Endothelial cell of umbilical vein (primary cell): ENCODE data around the gene FLT1. TPM values are rescaled to one million over a fixed set of nuclear protein-coding genes. Genes with fewer than 3 reads are reported as not detected.

Experiments used
- BruUV-seq: library from RNA; stranded (reverse); fragments of 400-500 nt; replicated peaks from 2 replicates; lab custom pipeline; 2021; lab: Mats Ljungman, UMichigan
- CTCF ChIA-PET: fragments of 300-600, 350-600 bp; sonication (Branson Sonifier 250); formaldehyde crosslinking; loops from one replicate; lab custom pipeline; 2021; ENCODE audit warnings: antibody characterized with exemption, inconsistent platforms; lab: Charles Lee
- POLR2A ChIA-PET: fragments of 300-600, 350-600 bp; sonication (Branson Sonifier 250); formaldehyde crosslinking; loops from one replicate; lab custom pipeline; 2021; ENCODE audit warnings: antibody characterized with exemption, inconsistent platforms; lab: Charles Lee
- DNase-seq: peaks from one replicate; pipeline ENCODE4 v3.0.0-alpha.2; 2011; ENCODE audit warnings: low read depth, low spot score
- FAIRE-seq: peaks from 2 replicates; lab custom pipeline; 2011; peaks lifted over from hg19 to GRCh38; lab: Jason Lieb, UNC
- H2AFZ ChIP-seq: 2 replicates; pipeline ENCODE4 v1.6.0; 2012; ENCODE audit warnings: low read depth, low read length, control low read depth, inconsistent platforms
- H3K27ac ChIP-seq: 2 replicates; pipeline ENCODE4 v1.5.1; 2011; ENCODE audit warnings: low read depth, mild to moderate bottlenecking, control low read depth, low read length, moderate library complexity; ENCODE audit not compliant: insufficient read depth
- H3K27me3 ChIP-seq, 2 experiments: 2 replicates each; pipeline versions ENCODE4 v1.6.0 to v1.6.1; 2011; ENCODE audit warnings: low read length in 2 of 2, mixed read lengths in 1 of 2; ENCODE audit not compliant: control insufficient read depth in 2 of 2, insufficient read depth in 2 of 2
- H3K36me3 ChIP-seq, 2 experiments: 2 replicates in 1 of 2; 3 replicates in 1 of 2; pipeline ENCODE4 v1.5.1; 2011; ENCODE audit warnings: low read length in 2 of 2, mild to moderate bottlenecking in 1 of 2, moderate library complexity in 1 of 2; ENCODE audit not compliant: control insufficient read depth in 2 of 2, insufficient read depth in 2 of 2; ENCODE audit errors: extremely low read depth in 1 of 2
- H3K4me1 ChIP-seq: 3 replicates; pipeline ENCODE4 v1.5.1; 2011; ENCODE audit warnings: mild to moderate bottlenecking, low read length; ENCODE audit not compliant: control insufficient read depth, insufficient read depth; ENCODE audit errors: extremely low read depth
- H3K4me2 ChIP-seq: 2 replicates; pipeline ENCODE4 v1.6.1; 2011; ENCODE audit warnings: low read length, control low read depth, mixed read lengths; ENCODE audit not compliant: insufficient read depth
- H3K4me3 ChIP-seq, 3 experiments: fragments of 200-600 bp in 1 of 3; sonication (generic), shearing (Covaris generic) in 1 of 3; replicated peaks in 1 of 3; 2 replicates each; pipeline ENCODE4 v1.5.1; 2011 to 2016; ENCODE audit warnings: control low read depth in 3 of 3, low read length in 3 of 3, mild to moderate bottlenecking in 2 of 3, inconsistent platforms in 1 of 3, low read depth in 1 of 3, moderate library complexity in 1 of 3; ENCODE audit not compliant: insufficient read depth in 1 of 3
- H3K79me2 ChIP-seq: 2 replicates; pipeline ENCODE4 v1.6.0; 2012; ENCODE audit warnings: low read length, inconsistent platforms; ENCODE audit not compliant: control insufficient read depth, insufficient read depth
- H3K9ac ChIP-seq: replicated peaks from 2 replicates; pipeline ENCODE3; 2011; ENCODE audit warnings: low read length, control low read depth; ENCODE audit not compliant: insufficient read depth; ENCODE audit errors: extremely low read depth
- H3K9me1 ChIP-seq: replicated peaks from 3 replicates; pipeline ENCODE4 v1.6.0; 2011; ENCODE audit warnings: mild to moderate bottlenecking, low read length; ENCODE audit not compliant: control insufficient read depth, insufficient read depth; ENCODE audit errors: extremely low read depth
- H3K9me3 ChIP-seq: replicated peaks from 2 replicates; pipeline ENCODE4 v1.5.1; 2012; ENCODE audit warnings: low read length, inconsistent platforms; ENCODE audit not compliant: control insufficient read depth, insufficient read depth
- H4K20me1 ChIP-seq: replicated peaks from 2 replicates; pipeline ENCODE3; 2011; ENCODE audit warnings: mild to moderate bottlenecking, low read length; ENCODE audit not compliant: control insufficient read depth, insufficient read depth; ENCODE audit errors: extremely low read depth
- EZH2 ChIP-seq: IDR thresholded peaks from 2 replicates; pipeline ENCODE4 v1.6.1; 2012; ENCODE audit warnings: borderline replicate concordance, low read depth, mild to moderate bottlenecking, moderate library complexity, low read length, inconsistent platforms; ENCODE audit not compliant: severe bottlenecking
- FOS ChIP-seq: IDR thresholded peaks from 2 replicates; pipeline ENCODE4 v1.6.1; 2011; ENCODE audit warnings: mild to moderate bottlenecking, low read length, moderate library complexity, borderline replicate concordance; ENCODE audit not compliant: insufficient read depth
- GATA2 ChIP-seq: IDR thresholded peaks from 2 replicates; pipeline ENCODE4 v1.7.0; 2011; ENCODE audit warnings: low read depth, mild to moderate bottlenecking, moderate library complexity, mixed read lengths, low read length; ENCODE audit not compliant: insufficient read length, insufficient read depth
- JUN ChIP-seq: IDR thresholded peaks from 2 replicates; pipeline ENCODE4 v1.6.1; 2011; ENCODE audit warnings: borderline replicate concordance, low read depth; ENCODE audit not compliant: insufficient read length, insufficient read depth
- MAX ChIP-seq: IDR thresholded peaks from 2 replicates; pipeline ENCODE4 v1.6.1; 2011; ENCODE audit not compliant: insufficient read depth, insufficient read length
- MYC ChIP-seq: IDR thresholded peaks from one replicate; pipeline ENCODE4 v1.6.1; 2011; ENCODE audit warnings: mild to moderate bottlenecking, low read depth, low read length
- POLR2A ChIP-seq: IDR thresholded peaks from 2 replicates; pipeline ENCODE4 v1.6.1; 2012; ENCODE audit warnings: low read depth, mild to moderate bottlenecking, control low read depth, low read length
- POLR2AphosphoS5 ChIP-seq: IDR thresholded peaks from 2 replicates; pipeline ENCODE4 v1.6.1; 2012; ENCODE audit warnings: low read depth, mild to moderate bottlenecking, control low read depth, low read length, moderate library complexity; ENCODE audit not compliant: insufficient read depth
- dilution Hi-C: fragments of 300-500 bp; cut with MboI; formaldehyde crosslinking; loops from one replicate; pipeline ENCODE4 v1.15.0; 2019; ENCODE audit warnings: low sequenced_read_pairs; ENCODE audit not compliant: extremely low pct_ligation_motif_present
- intact Hi-C: fragments of 100-400 bp; cut with micrococcal nuclease; formaldehyde crosslinking; loops from one replicate; pipeline ENCODE4 v1.10.0; 2022
- polyA plus RNA-seq, 4 experiments: library from polyadenylated mRNA; depleted of rRNA in 3 of 4; stranded (reverse) in 3 of 4; unstranded in 1 of 4; fragments of >200 nt; gene quantifications; 2 replicates each; pipeline versions ENCODE4 v1.2.1 to v1.2.3, GENCODE V29; 2011 to 2012; ENCODE audit warnings: missing spikeins in 1 of 4
- total RNA-seq: library from RNA; stranded (reverse); gene quantifications from 2 replicates; pipeline ENCODE4 v1.2.3, GENCODE V29; 2021
- TF ChIP-seq, protein P1 (sequence below), 2 donors: IDR thresholded peaks; 1 replicate in 1 of 2; 2 replicates in 1 of 2; pipeline ENCODE4 v1.5.1; 2011; ENCODE audit warnings: low read length in 2 of 2, mild to moderate bottlenecking in 2 of 2, moderate library complexity in 2 of 2, control low read depth in 1 of 2, inconsistent platforms in 1 of 2, low read depth in 1 of 2; ENCODE audit not compliant: insufficient read depth in 1 of 2; ENCODE audit errors: extremely low read depth in 1 of 2

Gene FLT1
- total and polyA plus RNA-seq, 2 donors (not counting 3 experiments of a cell fraction or from before 2014, with no cell fraction given): 16.0 to 104 TPM

DNA sequence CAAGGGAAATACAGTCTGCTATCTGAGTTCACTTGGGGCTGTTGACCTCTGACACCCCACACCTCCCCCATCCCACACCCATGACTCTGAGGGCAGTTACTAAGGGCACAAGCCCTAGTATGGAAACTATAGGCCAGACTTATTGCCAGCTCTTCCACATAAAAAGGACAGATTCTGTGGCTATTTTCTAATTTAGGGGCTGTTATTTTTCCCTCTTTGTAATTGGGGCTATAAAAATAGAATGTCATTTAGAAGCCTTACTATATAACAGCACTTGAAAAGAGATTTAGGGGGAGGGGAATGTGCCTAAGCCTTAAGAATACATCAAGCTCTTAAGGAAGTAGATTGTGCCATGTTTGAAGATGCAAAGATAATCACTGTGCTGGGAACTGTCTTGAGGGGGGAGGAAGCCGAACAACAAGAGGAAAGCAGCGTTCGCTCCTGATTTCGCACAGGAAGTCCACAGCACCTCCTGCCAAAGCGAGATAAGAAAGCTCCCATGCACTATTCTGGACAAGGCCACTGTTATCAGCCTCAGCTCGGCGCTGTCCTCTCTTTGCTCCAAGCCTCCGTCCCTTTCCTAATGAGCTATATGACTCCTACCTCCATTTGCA lies 86.6 kb downstream of the FLT1 start:
- POLR2A ChIA-PET: interaction anchor here (1.2 to 1.6 kb wide), 4 partner anchors 16 to 86 kb away, joined by 3 to 12 read pairs (median 5); partner anchors contain the start of gene FLT1

More for the DNA sequence above, 86.6 kb downstream of the FLT1 start:
- Histone ChIP-seq H3K4me2 (peak overlapping the region; percentile 68), H3K4me3 (peak overlapping the region in 1 of 3 experiments; percentile 10), H2AFZ (no peak overlapping the region), H3K27ac (peak overlapping the region; percentile 97), H3K9ac (peak overlapping the region; percentile 74), H3K9me3 (no peaks in the 10 kb centered on the region), H3K9me1 (no peaks in the 10 kb centered on the region), H4K20me1 (no peaks in the 10 kb centered on the region), H3K27me3 (no peaks in the 10 kb centered on the region), H3K79me2 (peaks cover 6% of the 10 kb centered on the region), H3K4me1 (peaks cover 53% of the 10 kb centered on the region), H3K36me3 (peaks cover 0 to 2% of the 10 kb centered on the region in 2 experiments)
- peak; percentile 100 for DNase-seq
- CTCF ChIA-PET: interaction anchor here (0.7 to 3.1 kb wide), 22 partner anchors 12 to 388 kb away, joined by 3 to 13 read pairs (median 4); no protein-coding TSS in a partner anchor
- TSS peak; percentile 11 for BruUV-seq
- peak; percentile 100 for TF ChIP-seq GATA2
- TF ChIP-seq JUN: peak; percentile 80
- TF ChIP-seq POLR2AphosphoS5: peak; percentile 97
- no peak for TF ChIP-seq MAX
- TF ChIP-seq MYC: no peak
- TF ChIP-seq EZH2: no peak
- peak; percentile 43 for TF ChIP-seq FOS
- peak; percentile 86 for TF ChIP-seq POLR2A
- TF ChIP-seq, protein P1, sequence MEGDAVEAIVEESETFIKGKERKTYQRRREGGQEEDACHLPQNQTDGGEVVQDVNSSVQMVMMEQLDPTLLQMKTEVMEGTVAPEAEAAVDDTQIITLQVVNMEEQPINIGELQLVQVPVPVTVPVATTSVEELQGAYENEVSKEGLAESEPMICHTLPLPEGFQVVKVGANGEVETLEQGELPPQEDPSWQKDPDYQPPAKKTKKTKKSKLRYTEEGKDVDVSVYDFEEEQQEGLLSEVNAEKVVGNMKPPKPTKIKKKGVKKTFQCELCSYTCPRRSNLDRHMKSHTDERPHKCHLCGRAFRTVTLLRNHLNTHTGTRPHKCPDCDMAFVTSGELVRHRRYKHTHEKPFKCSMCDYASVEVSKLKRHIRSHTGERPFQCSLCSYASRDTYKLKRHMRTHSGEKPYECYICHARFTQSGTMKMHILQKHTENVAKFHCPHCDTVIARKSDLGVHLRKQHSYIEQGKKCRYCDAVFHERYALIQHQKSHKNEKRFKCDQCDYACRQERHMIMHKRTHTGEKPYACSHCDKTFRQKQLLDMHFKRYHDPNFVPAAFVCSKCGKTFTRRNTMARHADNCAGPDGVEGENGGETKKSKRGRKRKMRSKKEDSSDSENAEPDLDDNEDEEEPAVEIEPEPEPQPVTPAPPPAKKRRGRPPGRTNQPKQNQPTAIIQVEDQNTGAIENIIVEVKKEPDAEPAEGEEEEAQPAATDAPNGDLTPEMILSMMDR (IDR thresholded peaks at IDR 0.05; ENCODE audit: extremely low read depth in 1 of 2, insufficient read depth in 1 of 2, low read depth in 1 of 2, low read length in 2 of 2): no peak
- intact Hi-C loops: loop anchor here (1.0 to 2.0 kb wide), 14 partner anchors 16 to 270 kb away; partner anchors contain the start of genes PAN3 and POMP
- peak; percentile 99 for FAIRE-seq
- dilution Hi-C loops: no loop called here
